GM23248 (cell line): Measurements from ENCODE around the gene C11orf91. TPM values are rescaled to one million over a fixed set of nuclear protein-coding genes. Genes with fewer than 3 reads are reported as not detected.

ENCODE experiments used
- DNase-seq: peaks from one replicate; pipeline ENCODE4 v3.0.0-alpha.2; 2015
- H2AFZ ChIP-seq: fragments of 200-600 bp; sonication (generic); 2 replicates; pipeline ENCODE4 v1.6.1; 2016; ENCODE audit warnings: antibody characterized with exemption
- H3F3A ChIP-seq: fragments of 200-600 bp; sonication (generic); 2 replicates; pipeline ENCODE4 v1.6.1; 2016; ENCODE audit warnings: mild to moderate bottlenecking, antibody characterized with exemption, mixed run types; ENCODE audit not compliant: insufficient read depth
- H3K27ac ChIP-seq: fragments of 200-600 bp; sonication (generic); 2 replicates; pipeline ENCODE4 v1.5.1; 2016; ENCODE audit warnings: mild to moderate bottlenecking
- H3K27me3 ChIP-seq: fragments of 200-600 bp; sonication (generic); replicated peaks from 2 replicates; pipeline ENCODE4 v1.6.1; 2016; ENCODE audit warnings: mild to moderate bottlenecking; ENCODE audit not compliant: insufficient read depth
- H3K36me3 ChIP-seq: fragments of 200-600 bp; sonication (generic); 2 replicates; pipeline ENCODE4 v1.6.1; 2016; ENCODE audit warnings: low read depth, mild to moderate bottlenecking
- H3K4me1 ChIP-seq: fragments of 200-600 bp; sonication (generic); 2 replicates; pipeline ENCODE4 v1.6.1; 2016; ENCODE audit warnings: mild to moderate bottlenecking; ENCODE audit not compliant: insufficient read depth
- H3K4me2 ChIP-seq: fragments of 200-600 bp; sonication (generic); one replicate; pipeline ENCODE4 v1.6.1; 2016; ENCODE audit warnings: mild to moderate bottlenecking; ENCODE audit not compliant: unreplicated experiment
- H3K4me3 ChIP-seq: fragments of 200-600 bp; sonication (generic); 2 replicates; pipeline ENCODE4 v1.5.1; 2016; ENCODE audit warnings: mild to moderate bottlenecking
- H3K79me2 ChIP-seq: fragments of 200-600 bp; sonication (generic); 2 replicates; pipeline ENCODE4 v1.6.1; 2016; ENCODE audit warnings: mild to moderate bottlenecking; ENCODE audit not compliant: insufficient read depth
- H3K9ac ChIP-seq: fragments of 200-600 bp; sonication (generic); 2 replicates; pipeline ENCODE4 v1.6.1; 2016; ENCODE audit warnings: mild to moderate bottlenecking
- H3K9me2 ChIP-seq: fragments of 200-600 bp; sonication (generic); 2 replicates; pipeline ENCODE4 v1.6.1; 2016; ENCODE audit warnings: mixed run types, mild to moderate bottlenecking, moderate library complexity; ENCODE audit not compliant: insufficient read depth
- H3K9me3 ChIP-seq: fragments of 200-600 bp; sonication (generic); one replicate; pipeline ENCODE4 v1.6.1; 2017; ENCODE audit warnings: low read depth
- H4K20me1 ChIP-seq: fragments of 200-600 bp; sonication (generic); 2 replicates; pipeline ENCODE4 v1.6.0; 2016; ENCODE audit not compliant: insufficient read depth
- EZH2 ChIP-seq: fragments of 200-600 bp; sonication (generic); IDR thresholded peaks from 2 replicates; pipeline ENCODE4 v1.6.1; 2018; ENCODE audit warnings: antibody characterized with exemption, mild to moderate bottlenecking; ENCODE audit not compliant: insufficient read depth, poor library complexity, severe bottlenecking
- EZH2phosphoT487 ChIP-seq: fragments of 200-600 bp; sonication (generic); IDR thresholded peaks from 2 replicates; pipeline ENCODE4 v1.6.1; 2018; ENCODE audit warnings: antibody characterized with exemption, moderate library complexity, mild to moderate bottlenecking, low read depth; ENCODE audit not compliant: insufficient read depth
- WGBS, 2 experiments: methylation state at CpG; one replicate each; pipeline ENCODE4 v1.1.6; 2015 to 2017; ENCODE audit warnings: low lambda C conversion rate in 2 of 2, low coverage in 1 of 2; ENCODE audit errors: missing lambda C conversion rate in 2 of 2; 5-methylcytosine and 5-hydroxymethylcytosine counted together
- in situ Hi-C: fragments of 300-500 bp; cut with MboI; formaldehyde crosslinking; loops from 2 replicates; pipeline ENCODE4 v1.15.0; 2020
- polyA plus RNA-seq: library from polyadenylated mRNA; unstranded; fragments of >200 nt; fragmentation: Nextera tagmentation; extraction: Ambion mirVana; gene quantifications from 2 replicates; pipeline ENCODE4 v1.2.1, GENCODE V29; 2016
- total RNA-seq: library from RNA; depleted of rRNA; stranded (reverse); fragments of >200 nt; shearing (Covaris generic); gene quantifications from 2 replicates; pipeline ENCODE4 v1.2.3, GENCODE V29; 2014

C11orf91 gene
- total and polyA plus RNA-seq, 2 experiments from 2014 or later, result not detected

DNA sequence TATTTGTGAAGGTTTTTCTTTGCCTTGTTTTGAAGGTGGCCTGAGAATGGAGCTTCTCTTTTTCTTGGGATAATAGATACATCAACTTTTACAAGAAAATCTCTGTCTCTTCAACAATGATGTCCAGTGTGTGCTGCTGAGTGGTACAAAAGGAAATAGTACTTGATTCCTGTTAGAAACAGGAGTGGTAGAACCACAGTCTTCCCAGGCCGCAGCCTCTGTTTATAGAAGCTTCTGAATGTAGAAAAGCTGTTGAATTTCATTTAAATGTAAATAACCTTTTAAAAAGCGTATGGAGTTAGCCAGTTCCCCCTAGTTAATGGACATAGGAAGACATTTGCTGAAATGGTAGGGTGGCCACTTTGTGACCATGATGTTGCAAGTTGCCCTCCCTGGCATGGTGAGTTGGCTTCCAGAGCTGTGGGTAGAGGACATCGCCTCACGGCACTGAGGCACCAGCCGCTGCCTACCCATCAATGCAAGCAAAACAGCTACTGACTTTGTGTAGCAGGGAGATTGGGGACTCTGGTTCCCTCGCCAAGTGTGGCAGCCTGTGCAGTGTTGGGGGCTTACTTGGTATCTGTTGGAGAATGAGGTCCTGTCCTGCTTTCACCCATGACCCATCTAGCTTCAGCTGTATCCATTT is 31.6 kb downstream of the C11orf91 start:
- H3K4me2 ChIP-seq, result no peak overlapping the region
- H4K20me1 ChIP-seq, result no peaks in the 10 kb centered on the region
- H3K79me2 ChIP-seq, result no peaks in the 10 kb centered on the region
- no peaks in the 10 kb centered on the region for H3K9me3 ChIP-seq
- H3K27ac ChIP-seq, result peak overlapping the region; percentile 90
- H3K27me3 ChIP-seq, result no peaks in the 10 kb centered on the region
- no peak for TF ChIP-seq EZH2
- no peak for TF ChIP-seq EZH2phosphoT487
- H3K36me3 ChIP-seq, result peaks cover 15% of the 10 kb centered on the region; the same call in 1 of the 2 replicates
- 95 to 98% methylated on average over 6 of the region's 6 CpGs for WGBS, 2 experiments
- in situ Hi-C loops, result no loop called here
- no peak for DNase-seq
- no peak overlapping the region for H3K4me3 ChIP-seq
- H3F3A ChIP-seq, result peaks cover 57% of the 10 kb centered on the region
- H3K4me1 ChIP-seq, result peaks cover 44% of the 10 kb centered on the region
- H2AFZ ChIP-seq, result no peak overlapping the region
- no peak overlapping the region for H3K9ac ChIP-seq
- H3K9me2 ChIP-seq, result no peaks in the 10 kb centered on the region

DNA sequence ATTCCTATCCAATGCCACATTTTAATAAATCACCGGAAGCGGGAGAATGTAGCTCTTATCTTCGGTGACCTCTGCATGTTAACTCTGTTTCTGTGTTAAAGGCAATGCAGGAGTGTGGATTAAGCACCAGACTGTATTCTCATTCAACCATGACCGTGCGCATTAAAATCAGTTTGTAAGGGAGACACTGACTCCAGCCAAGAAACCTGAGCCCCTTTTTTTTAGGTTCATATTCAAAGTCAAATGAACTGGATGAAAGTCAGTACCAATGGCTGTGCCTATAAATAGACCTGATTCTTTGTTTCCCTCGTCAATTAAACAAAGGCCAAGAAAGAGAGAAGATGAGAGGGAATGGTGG is 32.2 kb downstream of the C11orf91 start:
- no peak for TF ChIP-seq EZH2
- no peak for TF ChIP-seq EZH2phosphoT487
- no peak overlapping the region for H3K4me3 ChIP-seq
- H3K79me2 ChIP-seq, result no peaks in the 10 kb centered on the region
- no peak overlapping the region for H3K9ac ChIP-seq
- 97 to 99% methylated on average over 6 of the region's 6 CpGs for WGBS, 2 experiments
- no peaks in the 10 kb centered on the region for H3K9me2 ChIP-seq
- in situ Hi-C loops, result no loop called here
- no peaks in the 10 kb centered on the region for H3K9me3 ChIP-seq
- H3K27me3 ChIP-seq, result no peaks in the 10 kb centered on the region
- peaks cover 15% of the 10 kb centered on the region; the same call in 1 of the 2 replicates for H3K36me3 ChIP-seq
- no peak overlapping the region for H3K4me2 ChIP-seq
- H4K20me1 ChIP-seq, result no peaks in the 10 kb centered on the region
- DNase-seq, result no peak
- H3K27ac ChIP-seq, result no peak overlapping the region
- no peak overlapping the region for H2AFZ ChIP-seq
- peaks cover 38% of the 10 kb centered on the region for H3K4me1 ChIP-seq
- H3F3A ChIP-seq, result peaks cover 51% of the 10 kb centered on the region

DNA sequence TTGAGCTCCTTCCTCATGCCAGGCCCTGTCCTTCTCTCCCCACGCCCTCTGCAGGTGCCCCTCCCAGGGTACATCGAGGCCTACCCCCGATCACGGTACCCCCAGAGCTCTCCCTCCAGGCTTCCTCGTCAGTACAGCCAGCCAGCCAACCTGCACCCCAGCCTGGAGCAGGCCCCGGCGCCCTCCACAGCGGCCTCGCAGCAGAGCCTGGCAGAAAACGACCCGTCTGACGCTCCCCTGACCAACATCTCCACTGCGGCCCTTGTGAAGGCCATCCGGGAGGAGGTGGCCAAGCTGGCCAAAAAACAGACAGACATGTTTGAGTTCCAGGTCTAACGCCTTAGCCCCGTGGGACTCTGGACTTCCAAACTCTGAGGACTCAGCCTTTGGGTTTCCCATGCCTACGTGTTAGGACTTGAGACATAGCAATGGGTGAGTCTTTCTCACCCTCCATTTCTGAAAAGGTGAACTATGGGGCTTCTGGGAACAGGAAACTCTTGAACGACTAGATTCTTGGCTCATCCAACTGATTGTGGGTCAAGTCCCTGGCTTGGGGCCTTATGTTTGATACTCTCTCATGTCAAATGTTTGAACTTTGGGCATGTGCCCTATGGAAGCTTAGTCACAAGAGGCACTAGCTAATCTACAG is 32.7 kb downstream of the C11orf91 start:
- no peaks in the 10 kb centered on the region for H4K20me1 ChIP-seq
- H3K9me2 ChIP-seq, result no peaks in the 10 kb centered on the region
- no peak for DNase-seq
- H2AFZ ChIP-seq, result no peak overlapping the region
- in situ Hi-C loops, result no loop called here
- 92 to 93% methylated on average over 15 to 18 of the region's 18 CpGs for WGBS, 2 experiments
- H3K27ac ChIP-seq, result no peak overlapping the region
- H3K4me3 ChIP-seq, result no peak overlapping the region
- H3K4me1 ChIP-seq, result peaks cover 35% of the 10 kb centered on the region
- H3K9ac ChIP-seq, result no peak overlapping the region
- H3K4me2 ChIP-seq, result no peak overlapping the region
- peaks cover 46% of the 10 kb centered on the region for H3F3A ChIP-seq
- H3K36me3 ChIP-seq, result peaks cover 15% of the 10 kb centered on the region; the same call in 1 of the 2 replicates
- TF ChIP-seq EZH2 (no peak), EZH2phosphoT487 (no peak)
- no peaks in the 10 kb centered on the region for H3K9me3 ChIP-seq
- no peaks in the 10 kb centered on the region for H3K79me2 ChIP-seq
- no peaks in the 10 kb centered on the region for H3K27me3 ChIP-seq

GRCh38 chr11:33665350-33666106 is 35.1 kb downstream of the C11orf91 start:
- no peaks in the 10 kb centered on the region for H3K79me2 ChIP-seq
- no peak overlapping the region for H3K4me2 ChIP-seq

More at GRCh38 chr11:33665350-33666106, 35.1 kb downstream of the C11orf91 start:
- Histone ChIP-seq H3K9ac (no peak overlapping the region), H3K4me3 (no peak overlapping the region), H4K20me1 (no peaks in the 10 kb centered on the region), H2AFZ (no peak overlapping the region), H3K4me1 (peaks cover 17% of the 10 kb centered on the region), H3K27ac (no peak overlapping the region), H3K36me3 (peaks cover 22% of the 10 kb centered on the region; the same call in 1 of the 2 replicates), H3K27me3 (no peaks in the 10 kb centered on the region), H3K9me3 (no peaks in the 10 kb centered on the region), H3F3A (peaks cover 32% of the 10 kb centered on the region), H3K9me2 (no peaks in the 10 kb centered on the region)
- in situ Hi-C loops, result no loop called here
- WGBS, 2 experiments, result 84 to 96% methylated on average over 5 to 6 of the region's 6 CpGs
- no peak for DNase-seq
- TF ChIP-seq EZH2phosphoT487, result no peak
- TF ChIP-seq EZH2, result no peak
